ENCODE results near the gene NYAP1.
"Not testable (repeated sequence)": the region's sequence is repeated elsewhere in the genome, so short reads cannot be mapped to it uniquely, and the experiment has no call there.

The NYAP1 gene

GRCh38 chr7:100483722-100484672 is at the start of gene NYAP1:
Gene NYAP1, plus strand, starts transcription at chr7:100483927. Its CDS starts 1,385 bp downstream, at chr7:100485312.
- DNase-seq: peak; percentile 51

- DNase-seq: no peak
These were observed 49.2 kb upstream of the NYAP1 start for GRCh38 chr7:100434297-100435144.

DNA sequence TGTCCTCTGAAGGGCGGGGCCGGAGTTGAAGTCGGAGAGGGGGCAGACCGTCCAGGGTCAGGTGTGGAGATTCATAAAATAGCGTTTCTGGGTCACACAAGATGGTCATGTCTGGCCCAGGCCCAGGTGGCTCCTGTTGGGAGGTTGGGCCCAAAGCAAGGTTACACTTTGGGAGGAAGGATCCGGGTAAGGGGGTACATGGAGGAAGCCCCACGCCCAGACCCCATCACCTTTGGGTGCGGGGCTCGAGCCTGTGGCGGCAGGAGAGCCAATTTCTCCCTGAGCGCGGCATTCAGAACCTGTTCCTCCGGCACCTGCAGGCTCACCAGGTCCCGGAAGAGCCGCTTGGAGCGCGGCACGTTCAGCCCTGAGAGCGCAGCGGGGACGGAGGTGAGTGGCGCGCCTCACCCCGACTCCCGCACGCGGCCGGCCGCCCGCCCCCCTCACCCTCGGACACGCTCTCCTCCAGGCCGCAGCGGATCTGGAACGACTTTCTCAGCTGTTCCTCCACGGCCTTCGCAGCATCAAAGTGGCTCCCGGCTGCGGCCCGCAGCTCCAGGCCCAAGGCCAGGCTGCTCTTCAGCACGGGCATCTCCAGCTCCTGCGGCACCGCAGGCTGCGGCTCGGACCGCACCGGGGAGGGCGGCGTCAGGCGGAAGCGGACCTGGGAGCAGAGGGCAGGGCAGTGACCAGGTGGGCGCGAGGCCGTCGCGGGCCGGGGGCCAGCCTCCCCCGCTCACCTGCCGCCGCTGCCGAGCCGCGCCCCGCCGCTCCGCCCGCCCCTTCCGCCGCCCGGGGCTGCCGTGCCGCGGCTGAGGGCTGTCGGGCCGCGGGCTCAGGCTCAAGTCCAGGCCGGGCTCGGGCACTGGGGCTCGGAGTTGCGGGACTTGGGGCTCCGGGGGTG is 48.1 kb upstream of the NYAP1 start:
- DNase-seq: peak; percentile 59

GRCh38 chr7:100437150-100438100 is 46.3 kb upstream of the NYAP1 start:
- no peak for DNase-seq

DNA sequence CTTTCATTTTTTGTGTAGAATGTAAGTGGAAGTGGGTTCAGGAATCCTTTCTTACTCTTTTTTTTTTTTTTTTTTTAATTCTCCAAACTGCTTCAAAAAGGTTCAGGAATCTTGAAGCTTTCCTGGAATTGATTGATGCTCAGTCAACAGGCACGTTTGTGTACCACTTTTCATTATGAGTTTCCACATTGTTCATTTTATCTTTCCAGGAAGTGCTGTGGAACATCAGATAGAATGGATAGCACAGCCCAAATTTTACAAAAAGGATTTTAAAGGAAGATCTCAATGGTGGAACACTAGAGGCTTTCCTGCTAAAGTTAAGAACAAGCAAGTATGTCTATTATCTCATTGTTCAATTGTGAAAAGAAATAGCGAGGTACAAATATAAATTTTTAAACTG is 45.6 kb upstream of the NYAP1 start:
- DNase-seq: no peak

- not testable (repeated sequence) for DNase-seq
These were observed 45.0 kb upstream of the NYAP1 start for GRCh38 chr7:100438731-100439130.

DNA sequence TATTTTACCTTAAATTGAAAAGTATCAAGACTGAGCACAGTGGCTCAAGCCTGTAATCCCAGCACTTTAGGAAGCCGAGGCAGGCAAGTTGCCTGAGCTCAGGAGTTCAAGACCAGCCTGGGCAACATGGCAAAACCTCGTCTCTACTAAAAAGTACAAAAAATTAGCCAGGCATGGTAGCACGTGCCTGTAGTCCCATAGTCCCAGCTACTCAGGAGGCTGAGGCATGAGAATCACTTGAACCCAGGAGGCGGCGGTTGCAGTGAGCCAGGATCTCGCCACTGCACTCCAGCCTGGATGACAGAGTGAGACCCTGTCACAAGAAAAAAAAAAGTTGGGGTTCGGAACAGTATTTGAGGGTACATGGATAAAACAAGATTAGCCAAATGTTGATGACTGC is 44.5 kb upstream of the NYAP1 start:
- not testable (repeated sequence) for DNase-seq

DNA sequence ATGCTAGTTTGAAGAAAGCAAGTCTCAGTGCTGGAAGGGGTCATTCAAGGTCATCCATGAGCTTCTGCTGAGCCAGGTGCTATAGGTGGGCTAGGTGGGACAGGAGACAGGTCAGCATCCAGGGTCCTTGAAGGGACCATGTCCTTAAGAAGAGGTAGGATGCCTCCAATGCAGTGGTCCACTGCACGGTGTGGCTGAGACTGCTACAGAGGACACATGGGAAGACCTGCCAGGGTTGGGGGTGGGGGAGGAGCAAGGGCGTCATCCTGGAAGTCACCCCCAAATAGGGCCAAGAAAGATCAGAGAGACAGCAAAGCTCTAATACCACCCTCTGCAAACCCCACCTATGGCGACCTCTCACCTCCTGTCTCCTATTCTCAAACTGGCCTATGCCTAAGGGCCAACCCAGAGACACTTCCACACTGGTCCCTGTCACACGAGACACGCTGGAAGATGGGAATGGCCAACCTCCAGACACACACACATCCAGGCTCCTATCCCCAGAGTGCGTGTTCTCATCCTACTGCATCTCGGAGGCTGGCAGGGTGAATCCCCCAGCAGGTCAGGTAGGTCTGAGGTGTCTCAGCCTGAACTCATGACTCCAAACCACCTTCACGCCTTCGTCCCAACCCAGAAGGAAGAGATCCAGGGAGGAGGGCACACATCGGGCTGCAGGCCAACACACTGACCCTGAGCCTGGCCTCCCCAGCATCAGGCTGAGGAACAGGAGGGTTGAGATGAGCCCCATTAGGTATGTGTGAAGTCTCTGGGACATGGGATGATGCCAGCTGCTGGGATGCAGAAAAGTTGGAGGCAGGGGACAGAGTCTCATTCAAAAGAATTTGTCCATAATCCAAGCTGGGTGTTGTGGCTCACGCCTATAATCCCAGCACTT is 41.8 kb upstream of the NYAP1 start:
- no peak for DNase-seq

- no peak for DNase-seq
These were observed 40.5 kb upstream of the NYAP1 start for GRCh38 chr7:100443096-100443840.

- no peak for DNase-seq
These were observed 39.1 kb upstream of the NYAP1 start for GRCh38 chr7:100444311-100445278.

- no peak for DNase-seq
These were observed 37.7 kb upstream of the NYAP1 start for GRCh38 chr7:100446040-100446439.

DNA sequence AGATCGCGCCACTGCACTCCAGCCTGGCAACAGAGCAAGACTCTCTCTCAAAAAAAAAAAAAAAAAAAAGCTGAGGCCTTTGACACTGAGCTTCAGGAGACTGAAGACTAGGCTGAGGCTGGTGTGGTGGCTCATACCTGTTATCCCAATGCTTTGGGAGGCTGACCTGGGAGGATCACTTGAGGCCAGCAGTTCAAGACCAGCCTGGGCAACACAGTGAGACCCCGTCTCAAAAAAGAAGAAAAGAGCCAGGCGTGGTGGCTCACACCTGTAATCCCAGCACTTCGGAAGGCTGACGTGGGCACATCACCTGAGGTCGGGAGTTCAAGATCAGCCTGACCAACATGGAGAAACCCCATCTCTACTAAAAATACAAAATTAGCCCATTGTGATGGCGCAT is 36.4 kb upstream of the NYAP1 start:
- DNase-seq: not testable (repeated sequence)

- no peak for DNase-seq
These were observed 34.4 kb upstream of the NYAP1 start for GRCh38 chr7:100449190-100449795.

GRCh38 chr7:100452513-100452912 is 31.2 kb upstream of the NYAP1 start:
- DNase-seq: no peak

GRCh38 chr7:100453854-100454253 is 29.9 kb upstream of the NYAP1 start:
- not testable (repeated sequence) for DNase-seq

GRCh38 chr7:100455206-100455605 is 28.5 kb upstream of the NYAP1 start:
- DNase-seq: no peak

DNA sequence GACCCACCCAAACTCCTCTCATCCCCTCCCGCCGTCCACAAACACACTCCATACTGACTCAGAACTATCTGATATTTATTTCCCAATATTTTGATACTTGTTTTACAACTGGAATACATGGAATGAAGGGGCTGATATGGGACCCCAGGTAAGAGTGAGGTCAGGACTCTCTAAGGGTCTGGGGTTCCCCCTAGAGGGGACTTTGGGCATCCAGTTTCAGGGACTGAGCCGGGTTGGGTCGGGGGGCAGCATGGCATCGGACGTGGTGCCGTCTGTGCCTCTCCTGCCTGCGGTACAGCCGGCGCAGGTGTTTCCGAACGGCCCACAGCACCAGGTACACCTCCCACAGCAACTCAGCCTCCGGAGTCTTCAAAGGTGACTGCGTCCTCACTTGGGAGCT is 27.2 kb upstream of the NYAP1 start:
- no peak for DNase-seq

DNA sequence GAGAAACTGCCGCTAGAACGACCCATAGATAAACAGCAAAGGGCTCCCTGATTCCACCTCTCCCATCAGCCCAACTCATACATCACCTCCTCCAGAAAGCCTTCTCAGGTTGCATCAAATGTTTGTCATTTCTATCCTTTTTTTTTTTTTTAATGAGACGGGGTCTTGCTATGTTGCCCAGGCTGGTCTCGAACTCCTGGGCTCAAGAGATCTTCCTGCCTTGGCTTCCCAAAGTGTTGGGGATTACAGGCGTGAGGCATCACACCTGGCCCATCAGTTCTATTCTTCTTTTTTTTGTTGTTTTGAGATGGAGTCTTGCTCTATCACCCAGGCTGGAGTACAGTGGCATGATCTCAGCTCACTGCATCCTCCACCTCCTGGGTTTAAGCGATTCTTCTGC is 26.7 kb upstream of the NYAP1 start:
- DNase-seq: no peak
